Activated CD4-positive, alpha-beta T cell treated with anti-CD3 and anti-CD28 coated beads, Interleukin-10, Interleukin-2, amounts not matched to agents 100 ng/mL and 50 ng/mL, durations not matched to agents 16 hours and 8 hours (primary cell): ENCODE measurements around the gene ADGRD1.

Experiments used
- DNase-seq: peaks from one replicate; pipeline ENCODE4 v3.0.0-alpha.2; 2020

The ADGRD1 gene

GRCh38 chr12:131008913-131009270, 55.2 kb downstream of the ADGRD1 start:
- no peak for DNase-seq

- DNase-seq = no peak
These were observed 56.1 kb downstream of the ADGRD1 start for GRCh38 chr12:131009595-131010395.

GRCh38 chr12:131010396-131011131, 56.9 kb downstream of the ADGRD1 start:
- DNase-seq = no peak

GRCh38 chr12:131011165-131012079, 57.7 kb downstream of the ADGRD1 start:
- no peak for DNase-seq

GRCh38 chr12:131012279-131013069, 58.8 kb downstream of the ADGRD1 start:
- no peak for DNase-seq

- DNase-seq = no peak
These were observed 59.4 kb downstream of the ADGRD1 start for GRCh38 chr12:131013118-131013517.

GRCh38 chr12:131014343-131014742, 60.6 kb downstream of the ADGRD1 start:
- DNase-seq = no peak

- DNase-seq = no peak
These were observed 62.1 kb downstream of the ADGRD1 start for GRCh38 chr12:131015581-131016337.

- DNase-seq = no peak
These were observed 63.8 kb downstream of the ADGRD1 start for GRCh38 chr12:131017477-131017991.

GRCh38 chr12:131018019-131018620, 64.4 kb downstream of the ADGRD1 start:
- DNase-seq = no peak

- DNase-seq = no peak
These were observed 65.2 kb downstream of the ADGRD1 start for GRCh38 chr12:131018808-131019397.

- no peak for DNase-seq
These were observed 66.8 kb downstream of the ADGRD1 start for GRCh38 chr12:131020326-131021153.

- DNase-seq = no peak
These were observed 67.4 kb downstream of the ADGRD1 start for GRCh38 chr12:131021154-131021541.

- DNase-seq = no peak
These were observed 70.3 kb downstream of the ADGRD1 start for GRCh38 chr12:131024026-131024425.

GRCh38 chr12:131024721-131025120, 71.0 kb downstream of the ADGRD1 start:
- DNase-seq = no peak

GRCh38 chr12:131025234-131025633, 71.5 kb downstream of the ADGRD1 start:
- no peak for DNase-seq

- DNase-seq = no peak
These were observed 72.4 kb downstream of the ADGRD1 start for GRCh38 chr12:131025939-131026702.

- no peak for DNase-seq
These were observed 73.0 kb downstream of the ADGRD1 start for GRCh38 chr12:131026754-131027153.

GRCh38 chr12:131027264-131027663, 73.6 kb downstream of the ADGRD1 start:
- no peak for DNase-seq
